Ureter (tissue), 1 donor: ENCODE data around the gene ACTL10. TPM values are rescaled to one million over a fixed set of nuclear protein-coding genes. Genes with fewer than 3 reads are reported as not detected.

ENCODE experiments used
- DNase-seq: peaks from one replicate; pipeline ENCODE4 v3.0.0-alpha.2; 2020; ENCODE audit warnings: low spot score
- total RNA-seq: library from RNA; stranded (reverse); gene quantifications from one replicate; pipeline ENCODE4 v1.2.4, GENCODE V29; 2023
- donor health status: DM: yes; HTN: yes; CAD: no.

Gene ACTL10
- total RNA-seq, 1 donor from 2014 or later, result 3.6 TPM

GRCh38 chr20:33663161-33664084, 3.3 kb upstream of the ACTL10 start:
- peak; percentile 85 for DNase-seq

DNA sequence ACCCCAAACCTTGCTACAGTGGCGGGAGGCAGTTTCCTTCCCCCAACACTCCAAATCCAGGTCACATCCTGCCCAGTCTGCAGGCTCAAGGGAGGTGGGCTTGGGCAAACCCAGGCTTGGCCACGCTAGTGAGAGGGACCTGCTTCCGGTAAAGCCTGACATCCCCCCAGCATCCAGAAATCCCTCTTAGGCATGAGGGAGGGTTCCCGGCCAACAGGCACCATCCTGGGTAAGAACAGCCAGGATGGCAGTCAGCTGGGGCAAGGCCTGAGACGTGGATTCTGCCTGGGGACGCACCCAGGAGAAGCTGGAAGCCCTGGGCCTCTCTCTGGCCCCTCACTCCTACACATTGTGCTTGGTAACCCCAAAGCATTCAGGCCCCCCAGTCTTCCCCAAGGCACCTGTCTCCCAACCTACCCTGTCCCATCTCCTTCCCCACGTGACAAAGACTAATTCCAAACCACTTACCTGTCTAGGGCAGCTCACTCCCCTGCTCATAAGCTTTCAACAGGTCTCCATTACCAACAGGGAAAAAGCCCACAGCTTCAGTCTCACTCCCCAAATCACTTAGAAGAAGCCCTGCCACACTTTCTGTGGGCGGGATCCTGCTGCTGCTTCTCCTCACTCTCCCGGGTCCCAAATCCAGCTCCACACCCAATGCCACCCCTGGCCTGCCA, 2.5 kb upstream of the ACTL10 start:
- no peak for DNase-seq

DNA sequence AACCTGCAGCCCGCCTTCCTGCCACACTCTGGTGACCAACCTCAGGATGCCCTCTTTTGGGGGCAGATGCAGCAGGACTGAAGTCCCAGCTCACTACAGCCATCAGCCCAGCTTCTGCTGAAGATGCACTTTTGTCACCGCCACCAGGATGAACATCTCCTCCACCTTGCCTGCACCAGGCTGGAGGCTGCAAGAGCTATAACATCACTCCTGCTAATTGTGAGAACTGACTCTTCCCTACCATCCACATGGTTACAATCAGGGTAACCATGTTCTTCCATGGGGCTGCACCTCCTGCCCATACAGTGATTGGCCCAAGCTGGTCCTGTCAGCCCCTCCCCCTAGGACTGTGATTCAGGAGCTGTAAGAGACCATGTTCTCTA, 2.0 kb upstream of the ACTL10 start:
- no peak for DNase-seq

DNA sequence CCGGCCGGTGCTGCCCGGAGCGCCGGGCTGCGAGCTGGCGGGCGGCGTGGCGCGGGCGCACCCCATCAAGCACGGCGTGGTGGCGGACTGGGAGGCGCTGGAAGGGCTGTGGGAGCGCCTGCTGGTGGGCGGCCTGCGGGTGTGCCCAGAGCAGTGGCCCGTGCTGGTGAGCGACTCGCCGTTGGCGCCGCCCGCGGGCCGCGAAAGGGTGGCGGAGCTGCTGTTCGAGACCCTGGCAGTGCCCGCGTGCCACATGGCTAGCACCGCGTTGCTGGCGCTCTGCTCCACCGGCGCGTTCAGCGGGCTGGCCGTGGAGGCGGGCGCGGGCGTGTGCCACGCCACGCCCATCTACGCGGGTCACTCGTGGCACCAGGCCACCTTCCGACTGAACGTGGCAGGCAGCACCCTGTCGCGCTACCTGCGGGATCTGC, 517 bp downstream of the ACTL10 start:
- no peak for DNase-seq

DNA sequence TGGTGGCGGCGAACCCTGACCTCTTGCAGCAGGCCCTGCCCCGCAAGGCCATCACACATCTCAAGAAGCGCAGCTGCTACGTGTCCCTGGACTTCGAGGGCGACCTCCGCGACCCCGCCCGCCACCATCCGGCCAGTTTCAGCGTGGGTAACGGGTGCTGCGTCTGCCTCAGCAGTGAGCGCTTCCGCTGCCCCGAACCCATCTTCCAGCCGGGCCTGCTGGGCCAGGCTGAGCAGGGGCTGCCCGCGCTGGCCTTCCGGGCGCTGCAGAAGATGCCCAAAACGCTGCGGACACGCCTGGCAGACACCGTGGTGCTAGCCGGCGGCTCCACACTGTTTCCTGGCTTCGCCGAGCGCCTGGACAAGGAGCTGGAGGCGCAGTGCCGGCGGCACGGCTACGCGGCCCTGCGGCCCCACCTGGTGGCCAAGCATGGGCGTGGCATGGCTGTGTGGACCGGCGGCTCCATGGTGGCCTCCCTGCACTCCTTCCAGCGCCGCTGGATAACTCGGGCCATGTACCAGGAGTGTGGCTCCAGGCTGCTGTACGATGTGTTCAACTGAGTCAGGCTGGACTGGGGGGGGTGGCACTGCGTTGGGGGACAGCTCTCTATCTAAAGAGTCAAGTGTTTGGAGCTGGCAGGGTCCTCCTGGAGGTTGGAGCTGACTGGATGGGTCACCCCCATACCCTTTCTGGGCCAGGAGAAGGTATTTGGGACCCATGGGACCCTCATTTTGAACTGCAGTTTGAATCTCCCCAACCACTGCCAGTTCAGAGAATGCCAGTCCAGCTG, 1.1 kb downstream of the ACTL10 start:
- peak; percentile 79 for DNase-seq

GRCh38 chr20:33668466-33669155, 1.9 kb downstream of the ACTL10 start:
- no peak for DNase-seq

DNA sequence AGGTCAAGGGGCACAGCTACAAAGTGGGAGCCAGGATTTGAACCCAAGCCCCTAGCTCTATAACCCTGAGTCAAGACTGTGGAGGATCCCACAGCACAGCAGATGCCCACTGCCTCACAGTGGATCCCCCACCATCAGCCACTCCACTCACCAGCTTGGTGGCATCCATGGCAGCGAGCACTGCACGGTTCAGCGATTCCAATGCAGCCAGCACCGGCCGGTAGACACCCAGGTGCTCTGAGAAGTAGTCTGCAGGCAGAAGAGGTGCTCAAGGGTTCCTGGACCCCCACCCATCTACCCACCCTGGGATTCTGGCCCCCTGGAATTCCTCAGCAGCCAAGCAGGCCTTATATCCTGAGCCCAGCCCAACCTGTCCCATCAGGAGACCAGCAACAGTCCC, 2.5 kb downstream of the ACTL10 start:
- no peak for DNase-seq

DNA sequence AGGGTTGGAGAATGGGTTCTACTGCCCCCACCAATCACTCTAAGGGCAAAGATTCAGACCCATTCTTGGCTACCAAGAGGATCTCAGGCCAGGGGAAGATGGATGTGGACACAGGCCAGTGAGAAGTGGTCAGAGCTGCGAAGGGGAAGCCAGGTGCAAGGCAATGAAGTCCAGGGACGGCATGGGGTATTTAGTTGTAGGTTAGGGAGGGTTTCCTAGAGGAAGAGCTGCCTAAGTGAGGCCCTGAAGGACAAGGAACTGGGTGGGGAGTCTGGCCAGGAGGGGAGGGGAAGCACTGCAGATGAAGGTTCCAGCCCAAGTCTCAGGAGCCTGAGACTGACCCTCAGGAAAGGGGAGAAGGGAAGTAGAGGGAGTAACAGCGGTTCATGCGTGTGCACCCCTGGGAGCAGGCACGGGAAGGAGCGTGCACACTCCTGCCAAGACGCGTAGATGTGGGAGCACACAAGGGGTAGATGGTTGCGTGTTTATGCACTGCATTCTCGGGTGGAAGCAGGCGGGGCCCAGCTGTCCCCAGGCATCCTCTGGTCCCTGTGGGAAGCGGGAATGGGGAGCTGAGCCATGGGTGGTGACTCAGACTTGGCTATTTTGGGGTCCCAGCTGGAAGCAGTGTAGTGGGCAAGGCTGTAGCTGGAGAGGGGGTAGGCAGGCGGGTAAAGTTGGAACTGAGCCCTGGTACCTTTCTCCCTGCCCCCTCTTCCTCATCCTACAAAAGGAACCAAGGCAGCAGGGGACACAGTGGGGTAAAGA, 3.3 kb downstream of the ACTL10 start:
- DNase-seq, result no peak

- no peak for DNase-seq
Measured at GRCh38 chr20:33670715-33671499, 4.2 kb downstream of the ACTL10 start.

GRCh38 chr20:33671573-33672288, 5.0 kb downstream of the ACTL10 start:
- no peak for DNase-seq

DNA sequence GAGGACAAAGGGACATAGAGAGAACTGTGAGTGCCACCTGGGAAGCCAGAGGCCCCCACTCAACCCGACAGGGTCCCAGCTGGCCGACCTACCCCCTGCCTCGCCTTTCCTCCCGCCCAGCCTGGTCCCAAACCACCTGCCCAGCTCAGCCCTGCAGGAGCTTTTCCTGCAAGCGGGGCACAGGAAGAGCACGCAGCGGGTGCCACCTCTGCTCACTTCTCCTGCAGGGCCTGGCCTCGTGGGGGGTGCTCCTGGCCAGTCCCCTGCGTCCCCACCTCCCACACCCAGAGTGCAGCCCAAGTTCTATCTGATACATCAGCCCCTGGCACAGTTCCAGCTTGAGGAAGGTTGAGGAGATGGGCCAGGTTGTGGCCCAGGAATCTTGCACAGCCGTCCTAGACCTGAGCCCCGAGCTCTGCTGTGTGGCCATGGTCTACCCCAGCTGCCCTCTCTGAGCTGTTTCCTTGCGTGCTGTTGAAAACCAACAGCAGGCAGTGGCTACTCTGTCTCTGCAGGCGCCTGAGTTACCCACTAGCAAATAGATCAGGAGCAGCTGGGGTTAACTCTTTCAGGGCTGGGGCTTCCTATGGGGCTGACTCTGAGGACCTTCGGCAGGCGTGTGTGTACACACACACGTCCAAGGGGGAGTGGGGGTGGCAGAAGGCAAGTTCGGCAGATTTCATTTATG, 5.8 kb downstream of the ACTL10 start:
- DNase-seq, result no peak

DNA sequence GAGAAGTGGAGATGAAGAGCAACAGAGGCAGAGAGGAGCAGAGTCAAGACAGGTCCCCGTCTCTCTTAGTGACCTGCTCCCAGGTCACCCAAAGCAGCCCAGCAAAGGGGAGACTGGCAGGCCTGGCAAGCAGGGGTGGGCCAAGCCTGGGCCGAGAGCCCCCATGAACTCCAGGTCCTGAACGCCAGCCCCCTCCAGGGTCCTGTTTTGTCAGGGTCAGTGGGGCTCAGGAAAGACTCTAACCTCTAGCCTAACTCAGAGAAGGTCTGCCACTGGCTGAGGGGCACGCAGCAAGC, 6.3 kb downstream of the ACTL10 start:
- no peak for DNase-seq

- DNase-seq, result no peak
Measured at GRCh38 chr20:33673410-33674293, 6.9 kb downstream of the ACTL10 start.

DNA sequence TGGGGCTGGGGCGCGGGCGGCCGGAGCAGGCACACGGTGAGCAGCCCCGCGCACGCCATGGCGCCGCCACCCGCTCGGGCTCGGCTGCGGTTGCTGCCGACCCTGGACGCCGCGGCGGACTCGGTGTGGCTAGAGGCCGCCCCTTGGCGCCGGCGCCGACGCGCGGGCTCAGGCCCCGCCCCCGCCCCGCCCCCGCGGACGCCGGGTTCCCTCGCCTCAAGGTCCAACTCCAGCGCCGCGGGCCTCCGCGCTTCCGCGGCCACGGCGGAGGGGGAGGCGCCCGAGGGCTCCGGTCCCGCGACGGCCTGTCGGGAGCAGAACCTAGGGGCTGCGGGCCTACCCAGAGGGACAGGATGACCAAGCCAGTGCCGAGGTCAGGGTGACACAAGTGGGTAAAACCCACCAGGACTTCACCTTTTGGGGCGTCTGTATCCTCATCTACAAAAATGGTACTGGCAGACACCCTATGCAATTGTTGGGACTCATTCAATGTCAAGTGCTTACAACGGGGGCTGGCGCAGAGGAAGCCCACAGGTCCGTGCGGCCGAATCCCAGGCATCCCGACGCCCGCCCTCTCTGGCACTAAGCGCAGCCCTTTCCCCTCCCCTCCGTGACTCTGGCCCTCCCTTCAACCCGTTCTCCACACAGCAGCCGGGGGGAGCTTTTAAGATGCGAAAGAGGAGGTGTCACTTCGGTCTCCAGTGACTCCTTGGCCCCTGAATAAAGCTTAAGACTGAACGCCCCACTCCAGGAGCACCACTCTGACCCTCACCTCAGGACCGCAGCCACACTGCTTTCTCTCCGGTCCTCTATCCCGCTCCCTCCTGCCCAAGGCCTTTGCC, 7.8 kb downstream of the ACTL10 start, which contains the start of gene NECAB3:
Gene NECAB3 (minus strand): TSS at position 135 of the 842 bp plus-strand sequence. CDS start 76 bp downstream, at position 59.
- DNase-seq, result no peak

GRCh38 chr20:33675136-33675959, 8.6 kb downstream of the ACTL10 start:
- DNase-seq, result no peak

DNA sequence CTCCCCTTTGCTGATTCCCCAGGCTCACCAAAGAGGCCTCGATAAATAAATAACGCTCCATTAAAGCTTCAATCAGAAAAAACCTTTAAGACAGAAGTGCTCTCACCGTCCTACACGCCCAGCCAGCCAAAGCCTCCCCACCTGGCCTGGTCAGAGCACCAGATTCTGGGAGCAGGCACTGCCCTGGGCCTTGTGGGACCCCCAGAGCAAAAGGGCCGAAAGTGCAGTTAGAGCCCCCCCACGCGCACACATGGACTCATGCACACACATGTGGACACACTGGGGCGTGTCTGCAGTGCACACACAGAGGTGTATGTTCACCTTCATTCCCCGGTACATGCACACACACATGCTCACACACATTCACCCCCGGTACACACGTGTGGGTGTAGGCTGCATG, 9.4 kb downstream of the ACTL10 start:
- DNase-seq, result no peak
